Loucy (cell line): ENCODE data around the gene IFI35.
"Not testable (repeated sequence)": the region's sequence is repeated elsewhere in the genome, so short reads cannot be mapped to it uniquely, and the experiment has no call there.

Experiments
- H2AFZ ChIP-seq: fragments of 200-600 bp; sonication (generic); 2 replicates; pipeline ENCODE4 v1.6.0; 2016; ENCODE audit warnings: antibody characterized with exemption, mild to moderate bottlenecking, low read length, moderate library complexity
- H3F3A ChIP-seq: fragments of 200-600 bp; 2 replicates; pipeline ENCODE4 v1.6.0; 2016; ENCODE audit warnings: antibody characterized with exemption, low read depth, mild to moderate bottlenecking
- H3K27me3 ChIP-seq: fragments of 200-600 bp; sonication (generic); 2 replicates; pipeline ENCODE4 v1.6.1; 2014; ENCODE audit warnings: low read length, mild to moderate bottlenecking; ENCODE audit not compliant: insufficient read depth, poor library complexity, severe bottlenecking
- H3K36me3 ChIP-seq: fragments of 200-600 bp; sonication (generic); 2 replicates; pipeline ENCODE4 v1.6.1; 2016; ENCODE audit warnings: low read length; ENCODE audit not compliant: insufficient read depth
- H3K4me1 ChIP-seq: fragments of 200-600 bp; sonication (generic); 2 replicates; pipeline ENCODE4 v1.5.1; 2014; ENCODE audit warnings: low read length, mild to moderate bottlenecking; ENCODE audit not compliant: insufficient read depth, poor library complexity, severe bottlenecking
- H3K4me2 ChIP-seq: fragments of 200-600 bp; sonication (generic); 2 replicates; pipeline ENCODE4 v1.6.0; 2014; ENCODE audit warnings: antibody characterized with exemption, low read length, low read depth, mild to moderate bottlenecking; ENCODE audit not compliant: poor library complexity, severe bottlenecking
- H3K4me3 ChIP-seq: fragments of 200-600 bp; sonication (generic); 2 replicates; pipeline ENCODE4 v1.5.1; 2014; ENCODE audit warnings: low read length, mild to moderate bottlenecking, mixed read lengths; ENCODE audit not compliant: poor library complexity, severe bottlenecking
- H3K79me2 ChIP-seq: fragments of 200-600 bp; sonication (generic); 2 replicates; pipeline ENCODE4 v1.6.1; 2014; ENCODE audit warnings: low read length; ENCODE audit not compliant: insufficient read depth
- H3K9ac ChIP-seq: fragments of 200-600 bp; sonication (generic); 2 replicates; pipeline ENCODE4 v1.6.0; 2014; ENCODE audit warnings: mild to moderate bottlenecking, low read depth, low read length, moderate library complexity; ENCODE audit not compliant: poor library complexity, severe bottlenecking
- H3K9me2 ChIP-seq: fragments of 200-600 bp; sonication (generic); replicated peaks from 2 replicates; pipeline ENCODE4 v1.6.1; 2016; ENCODE audit warnings: low read depth, low read length, mixed read lengths
- H3K9me3 ChIP-seq: fragments of 200-600 bp; sonication (generic); 2 replicates; pipeline ENCODE4 v1.6.1; 2014; ENCODE audit warnings: mild to moderate bottlenecking, antibody characterized with exemption, low read length, low read depth; ENCODE audit not compliant: insufficient read depth
- H4K20me1 ChIP-seq: fragments of 200-600 bp; sonication (generic); 2 replicates; pipeline ENCODE4 v1.6.0; 2014; ENCODE audit warnings: antibody characterized with exemption, low read length, mild to moderate bottlenecking; ENCODE audit not compliant: insufficient read depth, poor library complexity, severe bottlenecking
- EZH2phosphoT487 ChIP-seq: fragments of 200-600 bp; IDR thresholded peaks from 2 replicates; pipeline ENCODE4 v1.6.1; 2018; ENCODE audit warnings: antibody characterized with exemption, mild to moderate bottlenecking, moderate library complexity, borderline replicate concordance
- TF ChIP-seq, protein P1 (sequence below): fragments of 200-600 bp; sonication (generic); conservative IDR thresholded peaks from 2 replicates; pipeline ENCODE4 v1.5.1; 2014; ENCODE audit warnings: mild to moderate bottlenecking, antibody characterized with exemption, low read length

Gene IFI35

DNA sequence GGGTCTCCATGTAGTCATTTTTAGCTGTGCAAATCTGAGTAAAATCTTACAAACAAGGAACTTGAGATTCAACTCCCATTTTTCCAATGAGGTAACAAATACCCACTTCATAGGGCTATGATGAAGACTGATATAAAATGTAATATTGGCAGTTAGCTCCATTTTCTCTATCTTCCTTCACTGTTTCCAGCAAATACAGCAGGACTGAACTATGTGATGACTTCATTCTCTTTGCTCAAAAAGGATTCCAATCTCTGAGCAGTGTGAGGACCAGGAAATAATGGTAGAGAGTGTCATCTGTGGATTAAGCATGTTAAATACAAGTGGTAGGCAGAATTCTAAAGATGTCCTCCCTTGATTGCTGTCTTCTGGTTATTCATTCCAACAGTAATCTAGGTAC is 36.7 kb downstream of the IFI35 start:
- Histone ChIP-seq H3K36me3 (peaks cover 11% of the 10 kb centered on the region; the same call in 1 of the 2 replicates), H3K4me3 (no peak overlapping the region), H3K4me2 (no peak overlapping the region), H3K9ac (no peak overlapping the region), H4K20me1 (no peaks in the 10 kb centered on the region), H3K79me2 (no peaks in the 10 kb centered on the region), H3K9me3 (no peaks in the 10 kb centered on the region), H3K27me3 (no peaks in the 10 kb centered on the region), H3F3A (no peaks in the 10 kb centered on the region), H3K4me1 (peaks cover 9% of the 10 kb centered on the region), H3K9me2 (no peaks in the 10 kb centered on the region), H2AFZ (no peak overlapping the region)
- TF ChIP-seq EZH2phosphoT487 = no peak

DNA sequence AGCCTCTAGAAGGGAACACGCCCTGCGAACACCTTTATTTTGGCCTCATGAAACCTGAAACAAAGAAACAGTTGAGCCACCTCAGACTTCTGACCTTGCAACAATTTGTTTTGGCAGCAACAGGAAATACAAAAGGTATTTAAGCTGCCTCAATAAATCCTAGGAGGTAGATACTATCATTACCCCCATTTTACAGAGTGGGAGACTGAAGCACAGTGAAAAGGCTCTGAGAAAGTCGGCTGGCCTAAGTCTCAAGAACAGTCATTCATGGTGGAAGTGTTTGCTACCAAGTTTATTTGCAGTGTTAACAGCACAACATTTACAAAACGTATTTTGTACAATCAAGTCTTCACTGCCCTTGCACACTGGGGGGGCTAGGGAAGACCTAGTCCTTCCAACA is 37.4 kb downstream of the IFI35 start:
- H3K27me3 ChIP-seq = no peaks in the 10 kb centered on the region
- no peaks in the 10 kb centered on the region for H3K9me3 ChIP-seq
- peaks cover 9% of the 10 kb centered on the region for H3K4me1 ChIP-seq
- no peak overlapping the region for H3K4me3 ChIP-seq
- H3F3A ChIP-seq = no peaks in the 10 kb centered on the region
- TF ChIP-seq EZH2phosphoT487 = no peak
- TF ChIP-seq, protein P1, sequence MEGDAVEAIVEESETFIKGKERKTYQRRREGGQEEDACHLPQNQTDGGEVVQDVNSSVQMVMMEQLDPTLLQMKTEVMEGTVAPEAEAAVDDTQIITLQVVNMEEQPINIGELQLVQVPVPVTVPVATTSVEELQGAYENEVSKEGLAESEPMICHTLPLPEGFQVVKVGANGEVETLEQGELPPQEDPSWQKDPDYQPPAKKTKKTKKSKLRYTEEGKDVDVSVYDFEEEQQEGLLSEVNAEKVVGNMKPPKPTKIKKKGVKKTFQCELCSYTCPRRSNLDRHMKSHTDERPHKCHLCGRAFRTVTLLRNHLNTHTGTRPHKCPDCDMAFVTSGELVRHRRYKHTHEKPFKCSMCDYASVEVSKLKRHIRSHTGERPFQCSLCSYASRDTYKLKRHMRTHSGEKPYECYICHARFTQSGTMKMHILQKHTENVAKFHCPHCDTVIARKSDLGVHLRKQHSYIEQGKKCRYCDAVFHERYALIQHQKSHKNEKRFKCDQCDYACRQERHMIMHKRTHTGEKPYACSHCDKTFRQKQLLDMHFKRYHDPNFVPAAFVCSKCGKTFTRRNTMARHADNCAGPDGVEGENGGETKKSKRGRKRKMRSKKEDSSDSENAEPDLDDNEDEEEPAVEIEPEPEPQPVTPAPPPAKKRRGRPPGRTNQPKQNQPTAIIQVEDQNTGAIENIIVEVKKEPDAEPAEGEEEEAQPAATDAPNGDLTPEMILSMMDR = no peak
- no peak overlapping the region for H3K9ac ChIP-seq
- H3K4me2 ChIP-seq = no peak overlapping the region
- no peak overlapping the region for H2AFZ ChIP-seq
- H4K20me1 ChIP-seq = no peaks in the 10 kb centered on the region
- no peaks in the 10 kb centered on the region for H3K79me2 ChIP-seq
- peaks cover 17% of the 10 kb centered on the region; the same call in 1 of the 2 replicates for H3K36me3 ChIP-seq
- no peaks in the 10 kb centered on the region for H3K9me2 ChIP-seq

GRCh38 chr17:43051969-43052368 is 45.4 kb downstream of the IFI35 start:
- Histone ChIP-seq H3K4me2 (no peak overlapping the region), H3K4me1 (no peaks in the 10 kb centered on the region), H3K9me3 (no peaks in the 10 kb centered on the region), H3K9me2 (no peaks in the 10 kb centered on the region), H3F3A (no peaks in the 10 kb centered on the region), H3K79me2 (no peaks in the 10 kb centered on the region), H3K9ac (no peak overlapping the region), H3K4me3 (no peak overlapping the region), H2AFZ (no peak overlapping the region), H3K36me3 (peaks cover 57% of the 10 kb centered on the region), H3K27me3 (no peaks in the 10 kb centered on the region), H4K20me1 (no peaks in the 10 kb centered on the region)
- TF ChIP-seq EZH2phosphoT487 = no peak
- TF ChIP-seq, protein P1 = no peak

DNA sequence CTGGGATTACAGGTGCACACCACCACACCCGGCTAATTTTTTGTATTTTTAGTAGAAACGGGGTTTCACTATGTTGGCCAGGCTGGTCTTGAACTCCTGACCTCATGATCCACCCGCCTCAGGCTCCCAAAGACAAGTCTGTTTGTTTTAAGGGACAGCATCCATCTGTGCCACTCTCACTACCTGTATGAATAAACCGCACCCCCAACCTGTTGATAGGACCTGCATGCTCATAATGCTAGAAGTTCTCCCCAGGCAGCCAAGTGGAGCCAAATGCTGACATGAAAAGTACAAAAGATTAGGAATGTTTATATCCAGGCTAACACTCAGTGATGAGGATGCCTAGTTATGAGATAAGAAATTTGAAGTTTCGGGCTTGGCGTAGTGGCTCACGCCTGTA is 46.4 kb downstream of the IFI35 start:
- H3K36me3 ChIP-seq = peaks cover 54% of the 10 kb centered on the region
- H3K9me2 ChIP-seq, H3F3A ChIP-seq, H3K4me2 ChIP-seq, H3K4me3 ChIP-seq, H3K9me3 ChIP-seq, H4K20me1 ChIP-seq, H2AFZ ChIP-seq, H3K27me3 ChIP-seq, H3K9ac ChIP-seq, H3K79me2 ChIP-seq, H3K4me1 ChIP-seq: not testable (repeated sequence)
